NCI-H1930 (cell line): ENCODE measurements around the gene MCC.

ENCODE experiments used
- DNase-seq, 2 experiments: peaks; one replicate each; lab custom pipeline; 2025; lab: John Stamatoyannopoulos, UW

MCC gene

GRCh38 chr5:113223315-113223714 is 264.9 kb downstream of the MCC start:
- no peak for DNase-seq

GRCh38 chr5:113221294-113222176 is 266.7 kb downstream of the MCC start:
- DNase-seq: no peak

DNA sequence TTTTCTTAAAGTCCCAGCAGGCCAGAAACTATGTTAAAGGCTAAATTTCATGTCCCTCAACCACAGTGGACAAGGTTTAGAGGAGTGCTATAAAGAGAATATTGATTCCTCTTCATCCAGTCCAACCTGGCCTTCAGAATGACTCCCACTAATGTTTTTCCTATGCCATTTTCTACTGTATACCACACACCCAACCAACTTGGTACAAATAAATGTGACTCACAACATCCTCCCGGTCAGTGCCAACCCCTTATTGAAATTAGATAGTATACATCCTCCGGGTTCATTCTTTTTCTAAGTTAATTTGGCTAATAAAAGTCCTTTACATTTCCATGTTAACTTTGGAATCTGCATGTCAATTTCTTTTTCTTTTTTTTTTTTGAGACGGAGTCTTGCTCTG is 268.6 kb downstream of the MCC start:
- DNase-seq: no peak

GRCh38 chr5:113218906-113219517 is 269.2 kb downstream of the MCC start:
- no peak for DNase-seq

DNA sequence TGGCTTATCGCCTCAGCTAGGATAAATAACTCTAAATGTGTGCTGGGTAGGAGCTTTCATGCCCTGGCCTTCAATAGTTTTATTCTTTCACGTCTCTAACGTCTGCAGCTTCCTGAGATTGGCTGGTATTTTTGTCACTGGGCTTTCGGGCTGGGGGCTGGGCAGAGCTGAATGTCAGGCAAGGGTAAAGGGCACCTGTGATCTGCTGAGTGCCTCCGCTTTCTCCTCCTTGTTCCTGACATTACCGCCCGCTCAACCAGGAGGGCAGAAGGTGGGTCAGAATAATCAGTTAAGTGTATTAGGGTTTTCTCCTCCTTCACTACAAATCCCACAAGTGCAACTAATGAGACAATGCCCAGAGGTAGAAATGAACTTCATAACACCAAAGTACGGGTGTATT is 270.1 kb downstream of the MCC start:
- no peak for DNase-seq

- no peak for DNase-seq
Measured at GRCh38 chr5:113217619-113218184, 270.6 kb downstream of the MCC start.

DNA sequence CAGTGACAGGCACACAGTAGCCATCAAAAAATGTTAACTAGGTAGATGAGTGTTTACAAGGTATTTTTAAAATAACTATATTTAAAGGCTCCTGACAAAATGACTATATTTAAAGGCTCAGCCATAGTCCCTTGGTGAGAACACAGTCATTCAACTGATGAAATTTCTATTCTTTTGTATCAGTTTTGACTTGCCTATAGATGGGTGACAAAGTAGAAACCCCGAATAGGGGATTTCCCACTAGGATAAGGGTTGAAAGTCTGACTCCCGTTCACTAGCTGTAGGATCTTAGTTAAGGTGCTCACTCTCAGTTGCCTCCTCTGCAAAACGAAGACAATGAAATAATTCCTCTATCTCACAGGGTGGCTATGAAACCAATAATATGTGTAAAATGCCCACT is 271.7 kb downstream of the MCC start:
- DNase-seq: no peak

GRCh38 chr5:113215401-113216060 is 272.7 kb downstream of the MCC start:
- DNase-seq: no peak

GRCh38 chr5:113214606-113215323 is 273.5 kb downstream of the MCC start:
- no peak for DNase-seq

GRCh38 chr5:113213551-113214425 is 274.5 kb downstream of the MCC start:
- no peak for DNase-seq

DNA sequence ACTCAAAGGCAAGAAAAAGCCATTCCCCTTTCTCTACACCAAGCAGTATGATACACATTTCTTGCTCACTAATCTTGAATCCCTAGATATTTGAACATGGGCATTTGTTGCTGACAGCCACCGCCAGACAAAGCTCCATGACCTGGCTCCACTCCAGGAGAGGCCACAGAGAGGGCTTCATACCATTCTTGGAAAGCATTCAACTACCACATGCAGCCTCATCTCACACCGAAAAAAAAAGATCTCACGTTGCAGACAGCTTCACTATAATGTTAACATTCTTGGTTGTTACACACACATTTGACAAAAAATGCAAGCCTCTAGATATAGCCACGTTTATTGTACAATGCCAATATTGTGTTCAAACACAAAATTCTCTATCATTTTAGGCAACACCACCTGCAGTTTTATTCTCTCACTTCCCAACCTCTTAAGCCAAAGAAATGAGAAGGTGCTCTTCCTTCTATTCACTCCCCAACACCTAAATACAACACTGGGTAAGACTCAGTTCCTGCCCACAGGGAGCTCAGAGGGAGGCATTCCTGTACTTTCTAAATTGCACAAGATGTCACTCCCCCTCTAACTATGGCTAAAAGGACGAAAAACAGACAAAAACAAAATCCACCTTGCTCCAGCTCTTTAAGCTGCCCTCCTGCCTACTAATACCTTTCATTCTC is 275.9 kb downstream of the MCC start:
- no peak for DNase-seq

DNA sequence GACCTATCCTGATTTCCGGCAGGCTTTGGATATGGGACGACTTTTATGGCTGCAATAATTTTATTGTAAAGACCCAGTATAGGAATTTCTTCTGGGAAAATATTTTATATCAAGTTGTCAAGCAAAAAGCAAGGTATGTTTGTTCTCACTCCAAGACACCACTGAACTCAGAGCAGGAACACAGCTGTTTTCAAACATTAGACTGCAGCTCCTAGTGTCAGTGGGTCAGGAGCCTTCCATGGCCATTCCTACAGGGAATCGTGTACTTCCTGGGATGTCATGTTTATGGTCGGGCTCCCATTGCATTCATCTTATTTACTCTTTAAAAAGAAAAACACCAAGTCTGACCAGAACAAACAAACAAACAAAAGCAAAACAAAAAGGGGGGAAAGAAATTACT is 278.8 kb downstream of the MCC start:
- DNase-seq: no peak

DNA sequence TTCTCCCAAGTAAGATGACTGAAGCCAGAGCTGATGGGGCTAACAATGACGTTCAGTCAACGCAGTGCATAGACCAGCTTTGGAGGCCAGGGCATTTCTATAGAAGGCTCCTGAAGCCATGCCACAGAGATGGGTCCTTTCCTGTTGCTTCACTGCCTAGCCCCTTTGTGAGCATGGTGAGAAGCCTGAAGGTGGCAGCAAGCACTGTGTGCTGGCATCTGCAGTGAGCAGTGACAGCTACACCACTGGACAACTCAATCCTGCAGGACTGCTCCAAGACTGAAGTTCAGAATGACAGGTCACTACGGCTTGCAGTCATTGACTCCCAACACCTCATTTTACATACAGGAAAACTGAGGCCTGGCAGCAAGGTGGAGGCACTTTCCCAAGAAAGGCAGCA is 282.4 kb downstream of the MCC start:
- no peak for DNase-seq

DNA sequence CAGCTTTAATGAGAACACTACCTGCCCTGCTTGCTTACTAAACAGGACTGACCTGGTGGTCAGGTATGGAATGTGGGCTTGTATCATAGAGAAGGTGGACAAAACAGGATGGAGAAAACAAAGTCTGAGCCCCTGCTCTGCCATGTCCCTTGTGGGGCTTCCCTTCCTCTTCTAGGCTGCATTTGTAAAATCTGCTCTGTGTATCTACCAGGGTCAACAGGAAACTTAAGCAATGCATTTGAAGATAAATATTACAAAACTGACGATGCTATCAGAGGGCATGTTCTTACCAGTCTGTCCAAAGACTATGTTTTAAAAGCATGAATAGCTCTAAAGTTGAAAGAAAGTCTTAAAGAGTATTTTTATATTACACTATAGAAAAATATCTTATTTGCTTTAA is 282.9 kb downstream of the MCC start:
- no peak for DNase-seq

DNA sequence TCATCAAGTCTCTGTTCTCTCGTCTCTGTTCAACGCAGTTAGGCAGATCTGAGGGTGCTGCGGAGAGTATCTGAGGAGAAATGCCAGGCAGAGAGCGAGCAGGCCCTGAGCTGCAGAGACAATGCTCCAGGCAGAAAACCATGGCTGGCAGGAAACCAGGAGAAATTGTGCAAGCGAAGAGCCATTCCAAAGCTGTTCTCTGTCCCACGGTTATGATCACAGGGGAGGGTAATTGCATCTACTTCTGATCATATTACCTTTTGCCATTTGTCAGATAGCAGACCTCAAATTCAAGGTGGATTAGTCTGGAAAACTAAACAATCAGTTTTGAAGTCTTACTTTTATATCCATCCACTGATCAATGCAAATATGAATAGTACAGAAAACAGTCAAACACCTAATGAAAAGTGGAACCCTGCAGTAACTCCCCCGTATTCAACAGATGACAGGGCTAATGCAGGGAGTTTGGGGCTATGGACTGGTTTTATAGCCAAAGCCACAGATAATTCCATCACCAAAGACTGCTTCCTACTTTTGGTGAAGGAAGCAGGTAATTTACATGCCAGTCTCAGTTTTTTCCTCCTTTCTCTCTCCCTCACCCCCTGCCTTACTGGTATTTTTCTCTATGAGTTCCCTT is 283.6 kb downstream of the MCC start:
- no peak for DNase-seq

GRCh38 chr5:113203916-113204315 is 284.3 kb downstream of the MCC start:
- DNase-seq: no peak

DNA sequence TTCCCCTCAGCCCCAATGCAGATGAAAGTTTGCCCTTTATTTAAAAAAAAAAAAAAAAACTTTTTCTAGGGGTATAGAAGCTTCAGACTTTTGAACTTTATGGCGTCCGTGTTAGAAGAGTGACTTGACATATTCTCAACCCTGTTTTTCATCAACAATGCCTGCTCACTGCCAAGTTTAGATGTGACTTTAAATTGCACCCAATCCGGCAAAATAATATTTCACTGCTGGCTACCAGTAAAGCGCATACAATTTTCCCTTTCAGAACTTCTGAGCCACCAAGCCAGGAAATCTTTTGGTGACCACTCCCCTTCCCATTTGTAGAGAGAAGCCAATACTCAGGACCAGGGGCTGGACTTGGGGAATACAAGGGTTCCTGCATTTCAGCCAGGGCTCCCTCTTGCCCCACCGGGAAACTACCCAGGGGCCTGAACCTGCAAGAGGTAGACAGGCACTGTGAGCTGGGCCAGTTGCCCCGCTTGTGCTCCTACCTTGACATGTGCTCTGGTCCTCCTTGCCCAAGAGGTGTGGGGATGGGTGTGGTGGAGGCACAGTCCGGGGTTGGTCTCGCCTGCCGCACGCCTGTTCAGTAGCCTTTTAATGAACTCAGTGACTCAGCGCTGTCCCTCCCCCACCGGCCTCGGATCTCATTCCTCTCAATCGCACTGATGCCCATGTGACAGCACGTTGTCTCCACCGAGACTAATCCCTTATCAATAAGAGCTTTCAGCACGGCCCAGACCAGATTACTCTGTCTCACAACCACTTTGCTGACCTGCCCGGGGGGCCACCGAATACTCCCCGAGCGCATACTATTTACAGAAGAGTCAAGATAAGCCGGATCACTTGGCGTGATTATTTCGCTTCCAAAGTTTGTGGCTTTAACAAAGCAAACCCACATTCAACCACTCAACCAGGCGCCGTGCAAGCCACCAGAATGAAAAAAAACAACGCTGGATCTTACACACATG is 285.2 kb downstream of the MCC start:
- no peak for DNase-seq

DNA sequence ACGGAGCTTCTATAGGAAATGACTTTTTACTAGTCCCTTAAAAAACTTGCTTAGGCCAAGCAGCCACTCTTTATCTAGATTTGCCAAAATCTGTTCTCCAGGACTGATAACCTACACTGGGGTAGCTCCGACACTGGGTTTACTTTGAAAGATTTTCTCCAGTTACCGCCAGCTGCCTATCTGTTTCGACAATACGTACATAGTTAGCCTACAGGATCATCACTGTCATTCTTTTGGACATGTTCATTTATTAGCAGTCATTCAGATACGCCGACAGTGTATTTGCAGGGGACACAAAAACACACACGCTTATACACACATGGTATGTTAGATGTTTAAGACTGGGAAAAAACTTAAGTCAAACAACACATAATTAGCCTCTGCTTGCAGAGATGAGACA is 286.0 kb downstream of the MCC start:
- no peak for DNase-seq

GRCh38 chr5:113201715-113202114 is 286.5 kb downstream of the MCC start:
- no peak for DNase-seq
